Activated CD4-positive, alpha-beta T cell treated with anti-CD3 and anti-CD28 coated beads for 36 hours (primary cell): ENCODE results near the gene MAPK8IP1. TPM values are rescaled to one million over a fixed set of nuclear protein-coding genes. Genes with fewer than 3 reads are reported as not detected.

Experiments used
- ATAC-seq: fragments of 200-7000 bp; cut with Tn5 transposase; one replicate; pipeline ENCODE4 v1.10.0; 2021; ENCODE audit warnings: mild to moderate bottlenecking, moderate library complexity
- CTCF ChIA-PET: fragments of 350-600 bp; sonication (Branson Sonifier 250); formaldehyde crosslinking; loops from one replicate; lab custom pipeline; 2021; ENCODE audit warnings: antibody characterized with exemption; lab: Charles Lee
- POLR2A ChIA-PET: fragments of 350-600 bp; sonication (Branson Sonifier 250); formaldehyde crosslinking; loops from one replicate; lab custom pipeline; 2021; ENCODE audit warnings: antibody characterized with exemption, inconsistent platforms; lab: Charles Lee
- DNase-seq: peaks from one replicate; pipeline ENCODE4 v3.0.0-alpha.2; 2020
- H3K27ac Mint-ChIP-seq: one replicate; pipeline ENCODE4 v1.8.0; 2021; ENCODE audit warnings: mixed read lengths
- H3K27me3 Mint-ChIP-seq: one replicate; pipeline ENCODE4 v1.8.0; 2021; ENCODE audit warnings: mixed read lengths
- H3K36me3 Mint-ChIP-seq: one replicate; pipeline ENCODE4 v1.8.0; 2021; ENCODE audit warnings: low read depth, mixed read lengths
- H3K4me1 Mint-ChIP-seq: one replicate; pipeline ENCODE4 v1.8.0; 2021; ENCODE audit warnings: mixed read lengths
- H3K4me3 Mint-ChIP-seq: one replicate; pipeline ENCODE4 v1.8.0; 2021; ENCODE audit warnings: mild to moderate bottlenecking, moderate library complexity, mixed read lengths
- H3K9me3 Mint-ChIP-seq: one replicate; pipeline ENCODE4 v1.8.0; 2021; ENCODE audit warnings: low read depth, mixed read lengths
- intact Hi-C, 2 experiments: fragments of 100-400 bp; cut with DNase I in 1 of 2; cut with micrococcal nuclease in 1 of 2; formaldehyde crosslinking; loops; one replicate each; pipeline versions ENCODE4 v1.14.2 to v1.15.1; 2022 to 2024; cut with DNase I, micrococcal nuclease
- total RNA-seq, 2 experiments: library from RNA; stranded (reverse); gene quantifications; one replicate each; pipeline ENCODE4 v1.2.3, GENCODE V29; 2021

Gene MAPK8IP1
- total RNA-seq, 2 experiments from 2014 or later, result 0.37 to 0.39 TPM

DNA sequence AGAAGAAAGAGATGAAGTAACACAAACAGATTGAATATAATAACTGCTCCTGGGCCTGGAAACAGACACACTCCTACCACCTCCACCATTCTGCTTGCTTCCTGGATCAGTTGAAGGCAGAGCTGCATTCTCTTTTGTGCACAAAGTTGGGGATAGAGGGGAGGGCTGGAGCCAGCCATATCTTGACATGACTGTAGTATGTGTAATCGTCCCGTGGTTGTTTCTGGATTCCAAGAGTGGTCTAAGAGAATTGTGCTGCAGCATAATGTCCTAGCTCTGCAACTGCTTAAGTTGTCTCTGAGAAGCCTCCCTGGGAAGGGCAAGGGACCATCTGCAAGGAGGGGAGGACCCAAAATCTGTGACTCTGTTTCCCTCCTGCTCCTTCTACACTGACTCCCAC, 35.0 kb upstream of the MAPK8IP1 start:
- ATAC-seq, result no peak
- Mint-ChIP-seq H3K27me3 (no peaks in the 10 kb centered on the region), H3K4me3 (no peak overlapping the region), H3K27ac (no peak overlapping the region), H3K9me3 (no peaks in the 10 kb centered on the region), H3K36me3 (no peaks in the 10 kb centered on the region), H3K4me1 (peaks cover 44% of the 10 kb centered on the region)
- no peak for DNase-seq
- ChIA-PET POLR2A (no interaction called here), CTCF (interaction anchor here (0.9 to 1.0 kb wide), 2 partner anchors 8 to 555 kb away, joined by 3 read pairs; no protein-coding TSS in a partner anchor)
- intact Hi-C loops, result no loop called here

DNA sequence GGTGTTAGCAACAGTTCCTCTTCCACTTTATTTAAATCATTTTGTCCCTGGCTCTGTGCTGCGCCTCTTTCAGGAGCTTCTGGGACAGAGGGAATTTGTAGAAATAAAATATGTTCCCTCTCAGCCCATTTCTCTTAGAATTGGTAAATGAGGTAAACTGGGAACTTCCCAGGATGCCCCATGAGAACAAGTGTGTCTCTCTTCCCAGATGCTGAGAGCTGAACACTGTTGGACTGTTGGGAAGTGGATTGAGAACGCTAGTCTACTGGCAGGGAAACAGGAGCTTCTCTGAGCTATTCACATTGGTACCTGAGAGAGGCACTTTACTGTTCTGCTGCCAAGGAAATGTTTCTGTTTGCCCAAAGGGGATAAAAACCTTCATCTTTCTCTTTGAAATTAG, 34.2 kb upstream of the MAPK8IP1 start:
- POLR2A ChIA-PET, result no interaction called here
- DNase-seq (no peak), ATAC-seq (no peak)
- CTCF ChIA-PET, result interaction anchor here (1.0 kb wide), 1 partner anchor 9 kb away, joined by 3 read pairs; no protein-coding TSS in a partner anchor
- H3K4me3 Mint-ChIP-seq, result no peak overlapping the region
- H3K4me1 Mint-ChIP-seq, result peaks cover 42% of the 10 kb centered on the region
- intact Hi-C loops, result no loop called here
- H3K27me3 Mint-ChIP-seq, result no peaks in the 10 kb centered on the region
- no peaks in the 10 kb centered on the region for H3K36me3 Mint-ChIP-seq
- H3K9me3 Mint-ChIP-seq, result no peaks in the 10 kb centered on the region
- H3K27ac Mint-ChIP-seq, result no peak overlapping the region

DNA sequence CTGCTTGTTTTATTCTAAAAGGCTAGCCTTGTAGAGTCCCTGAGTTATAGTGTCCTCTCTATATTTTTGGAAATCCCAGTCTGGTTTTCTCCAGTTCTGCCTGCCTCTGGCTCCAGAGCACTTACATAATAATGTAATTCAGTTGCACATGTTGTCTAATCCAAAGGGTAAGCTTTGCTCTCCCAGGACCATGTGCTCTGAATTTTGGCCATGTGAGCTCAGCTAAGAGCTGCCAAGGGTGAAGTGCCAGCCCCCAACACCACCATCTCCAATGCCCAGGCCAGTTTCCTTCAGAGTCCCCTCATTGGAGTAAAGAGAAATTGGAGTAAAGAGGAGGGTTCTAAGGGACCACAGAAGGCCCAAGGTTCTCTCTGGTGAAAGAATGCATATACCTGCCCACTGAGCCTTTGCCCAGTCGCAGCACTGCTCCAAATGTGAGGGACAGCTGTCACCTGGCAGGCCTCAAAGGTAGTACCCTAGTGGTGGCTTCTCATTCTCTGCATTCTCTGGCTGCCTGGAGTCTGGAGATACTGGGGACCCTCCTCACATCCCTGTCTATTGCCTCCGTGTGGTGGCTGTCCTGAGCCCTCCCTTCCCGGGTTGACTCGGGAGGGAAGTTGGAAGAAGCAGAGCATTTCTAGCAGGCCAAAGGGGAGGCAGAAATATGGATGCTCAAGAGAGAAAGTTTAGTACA, 33.3 kb upstream of the MAPK8IP1 start:
- intact Hi-C loops, result no loop called here
- no peak overlapping the region for H3K27ac Mint-ChIP-seq

DNA sequence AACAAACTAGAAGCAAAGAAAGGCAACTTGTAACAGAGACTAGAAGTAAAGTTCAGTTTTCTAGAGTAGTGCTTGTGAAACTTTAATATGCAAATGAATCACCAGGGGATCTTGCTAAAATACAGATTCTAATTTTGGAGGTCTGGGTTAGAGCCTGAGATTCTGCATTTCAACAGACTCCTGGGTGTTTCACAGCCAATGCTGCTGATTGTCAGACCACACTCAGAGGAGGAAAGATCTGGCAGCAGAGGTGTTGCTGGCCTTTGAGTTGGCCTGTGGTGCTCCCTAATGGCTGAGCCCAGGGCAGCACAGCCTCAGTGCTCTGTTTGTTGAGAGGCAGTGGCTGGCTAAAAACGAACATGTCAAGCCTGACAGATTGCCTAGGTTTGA, 32.7 kb upstream of the MAPK8IP1 start:
- intact Hi-C loops, result no loop called here
- no peak overlapping the region for H3K4me3 Mint-ChIP-seq
- no peaks in the 10 kb centered on the region for H3K9me3 Mint-ChIP-seq
- ChIA-PET CTCF (no interaction called here), POLR2A (no interaction called here)
- peaks cover 35% of the 10 kb centered on the region for H3K4me1 Mint-ChIP-seq
- no peak for ATAC-seq
- no peak for DNase-seq
- no peak overlapping the region for H3K27ac Mint-ChIP-seq
- H3K27me3 Mint-ChIP-seq, result no peaks in the 10 kb centered on the region
- H3K36me3 Mint-ChIP-seq, result peaks cover 2% of the 10 kb centered on the region

More for the DNA sequence above, 33.3 kb upstream of the MAPK8IP1 start:
- Mint-ChIP-seq H3K36me3 (peaks cover 2% of the 10 kb centered on the region), H3K4me3 (no peak overlapping the region), H3K4me1 (peaks cover 35% of the 10 kb centered on the region), H3K9me3 (no peaks in the 10 kb centered on the region), H3K27me3 (no peaks in the 10 kb centered on the region)
- POLR2A ChIA-PET, result no interaction called here
- DNase-seq, result no peak
- CTCF ChIA-PET, result no interaction called here
- no peak for ATAC-seq

DNA sequence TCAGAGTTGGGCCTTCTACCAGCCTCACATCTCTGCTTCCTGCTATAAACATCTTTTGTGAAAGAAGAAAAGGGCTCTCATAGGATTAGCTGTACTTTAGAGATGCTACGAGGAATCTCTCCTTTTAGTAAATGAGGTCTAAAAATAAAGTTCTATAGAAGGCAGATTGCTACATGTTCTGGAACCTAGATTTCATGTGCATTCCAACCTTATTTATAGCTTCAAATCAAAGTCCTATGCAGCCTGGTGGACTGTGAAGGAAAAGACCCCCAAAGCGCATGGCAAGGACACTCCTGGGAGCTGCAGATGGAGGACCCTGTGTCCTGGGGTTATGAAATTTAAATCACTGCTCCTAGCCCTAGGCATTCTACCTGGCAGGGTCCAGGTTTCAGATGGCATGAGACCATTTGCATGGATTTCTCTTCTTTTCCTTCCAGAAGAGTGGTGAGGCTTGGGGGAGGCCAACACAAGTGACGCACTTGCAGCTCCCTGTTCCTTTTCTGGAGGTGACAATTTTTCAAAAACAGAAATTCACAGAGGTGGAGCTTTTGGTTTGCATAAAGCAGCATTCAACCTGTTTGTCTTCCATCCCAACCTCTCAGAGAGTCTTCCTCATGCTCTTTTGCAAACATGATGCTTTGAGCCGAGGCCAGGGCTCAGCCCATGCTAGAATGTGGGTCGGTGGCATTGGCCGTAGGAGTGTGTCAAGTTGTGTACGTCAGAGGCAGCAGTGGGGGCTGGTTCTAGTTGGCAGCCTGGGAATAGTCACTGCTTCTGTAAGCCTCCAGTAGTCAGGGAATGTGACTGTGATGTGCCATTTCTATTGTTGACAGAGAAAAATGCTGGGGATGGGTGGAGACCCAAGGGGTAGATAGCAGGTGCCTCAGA, 31.9 kb upstream of the MAPK8IP1 start:
- no peak for ATAC-seq
- H3K27me3 Mint-ChIP-seq, result no peaks in the 10 kb centered on the region
- intact Hi-C loops, result no loop called here
- CTCF ChIA-PET, result interaction anchor here (0.6 kb wide), 1 partner anchor 115 kb away, joined by 3 read pairs; no protein-coding TSS in a partner anchor
- no peak overlapping the region for H3K27ac Mint-ChIP-seq
- POLR2A ChIA-PET, result no interaction called here
- no peak overlapping the region for H3K4me3 Mint-ChIP-seq
- H3K36me3 Mint-ChIP-seq, result peaks cover 2% of the 10 kb centered on the region
- no peaks in the 10 kb centered on the region for H3K9me3 Mint-ChIP-seq
- DNase-seq, result no peak
- peaks cover 30% of the 10 kb centered on the region for H3K4me1 Mint-ChIP-seq

DNA sequence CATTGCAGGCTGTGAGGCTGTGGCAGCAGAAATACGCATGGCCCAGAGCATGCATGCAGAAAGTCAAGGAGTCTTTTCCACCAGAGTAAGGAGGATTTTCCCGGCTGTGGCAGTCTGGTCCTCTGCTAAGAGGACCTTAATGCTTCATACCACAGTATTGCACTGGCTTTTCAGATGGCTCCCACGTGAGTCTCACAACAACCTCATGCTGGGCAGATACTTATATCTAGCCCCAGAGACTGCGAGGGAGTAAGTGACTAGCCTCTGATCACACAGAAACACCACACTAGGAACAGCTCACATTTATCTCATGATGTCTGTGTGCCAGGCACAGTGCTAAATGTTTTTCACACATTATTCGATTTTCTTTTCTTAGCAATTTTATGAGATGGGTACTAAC, 30.1 kb upstream of the MAPK8IP1 start:
- Mint-ChIP-seq H3K4me3 (no peak overlapping the region), H3K27ac (no peak overlapping the region), H3K4me1 (peaks cover 16% of the 10 kb centered on the region), H3K27me3 (no peaks in the 10 kb centered on the region), H3K9me3 (no peaks in the 10 kb centered on the region), H3K36me3 (peaks cover 4% of the 10 kb centered on the region)
- intact Hi-C loops, result no loop called here
- DNase-seq (no peak), ATAC-seq (no peak)
- CTCF ChIA-PET, result interaction anchor here (0.7 to 1.1 kb wide), 4 partner anchors 13 to 75 kb away, joined by 3 to 5 read pairs (median 3); no protein-coding TSS in a partner anchor
- POLR2A ChIA-PET, result no interaction called here

DNA sequence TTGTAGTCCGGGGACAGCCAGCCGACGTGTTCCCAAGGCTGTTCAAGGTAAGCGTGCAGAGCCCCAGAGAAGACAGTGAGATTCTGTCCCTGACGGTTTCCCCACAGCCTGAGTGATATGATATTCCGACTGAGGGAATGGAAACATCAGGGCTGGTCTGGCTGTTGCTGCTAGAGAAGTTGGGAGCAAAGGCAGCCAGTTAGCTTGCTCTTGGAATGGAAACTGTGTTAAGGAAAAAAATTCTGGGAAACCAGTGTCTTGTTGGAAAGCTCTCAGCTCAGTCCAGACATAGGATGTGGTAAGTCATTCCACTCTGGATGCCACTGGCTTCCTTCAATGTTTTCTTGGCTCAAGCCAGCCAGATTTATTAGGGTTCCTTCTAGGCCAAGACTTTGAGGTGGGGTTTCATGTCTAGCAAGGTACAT, 29.4 kb upstream of the MAPK8IP1 start:
- CTCF ChIA-PET, result interaction anchor here (1.0 to 2.2 kb wide), 2 partner anchors 74 to 84 kb away, joined by 3 to 6 read pairs; no protein-coding TSS in a partner anchor
- Mint-ChIP-seq H3K4me3 (no peak overlapping the region), H3K9me3 (no peaks in the 10 kb centered on the region), H3K27me3 (no peaks in the 10 kb centered on the region), H3K4me1 (peaks cover 10% of the 10 kb centered on the region), H3K27ac (no peak overlapping the region), H3K36me3 (peaks cover 6% of the 10 kb centered on the region)
- ATAC-seq, result no peak
- POLR2A ChIA-PET, result no interaction called here
- intact Hi-C loops, result no loop called here
- DNase-seq, result no peak

DNA sequence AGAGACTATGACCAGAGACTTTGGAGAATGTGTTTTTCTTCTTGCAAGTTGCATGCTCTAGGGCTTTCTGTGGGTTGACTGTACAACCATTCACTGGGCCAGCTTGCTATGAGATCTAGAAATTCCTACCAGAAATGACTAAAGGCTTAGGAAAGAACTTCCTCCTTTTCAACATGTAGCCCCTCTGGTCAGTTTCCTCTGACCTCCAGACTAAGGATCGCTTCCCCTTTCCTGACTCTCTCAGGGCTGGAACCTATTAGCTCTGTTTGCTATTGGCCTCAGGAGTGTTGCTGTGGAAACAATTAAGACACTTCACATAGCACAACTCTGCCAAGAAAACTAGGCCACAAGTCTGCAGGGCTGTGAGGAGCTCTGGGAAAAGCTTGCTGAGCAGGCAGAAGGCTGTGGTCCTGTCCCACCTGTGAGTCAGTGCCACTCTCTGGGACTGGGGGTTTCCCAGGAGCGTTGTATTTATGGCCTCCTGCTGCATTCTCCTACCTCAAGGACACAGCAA, 27.4 kb upstream of the MAPK8IP1 start:
- CTCF ChIA-PET, result interaction anchor here (1.3 to 2.2 kb wide), 2 partner anchors 11 to 86 kb away, joined by 3 to 6 read pairs; partner anchors contain the start of gene CRY2

DNA sequence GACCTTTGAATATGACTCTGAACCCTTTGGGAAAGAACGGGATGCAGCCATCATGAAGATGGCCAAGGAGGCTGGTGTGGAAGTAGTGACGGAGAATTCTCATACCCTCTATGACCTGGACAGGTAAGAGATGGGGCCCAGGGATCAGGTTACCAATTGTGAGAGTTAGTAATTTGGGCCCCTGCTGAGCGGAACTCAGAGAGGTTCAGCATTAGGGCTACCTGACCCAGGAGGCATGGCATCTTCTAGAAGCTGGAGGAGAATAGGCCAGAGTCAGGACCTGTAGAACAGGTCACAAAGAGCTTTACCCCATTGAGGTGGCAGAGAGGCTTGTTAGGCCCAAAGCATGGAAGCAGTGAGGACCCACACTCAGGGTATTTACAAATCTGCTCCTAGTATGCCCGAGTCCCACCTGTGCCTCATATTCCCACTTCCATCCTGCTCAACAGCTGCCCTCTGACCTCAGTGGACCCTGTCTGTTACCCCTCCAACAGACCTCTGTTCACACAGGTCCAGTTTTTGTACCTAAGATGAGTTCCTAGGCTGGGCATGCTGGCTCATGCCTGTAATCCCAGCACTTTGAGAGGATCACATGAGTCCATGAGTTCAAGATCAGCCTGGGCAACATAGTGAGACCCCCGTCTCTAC, 26.6 kb upstream of the MAPK8IP1 start:
- ChIA-PET POLR2A (no interaction called here), CTCF (interaction anchor here (0.6 to 1.3 kb wide), 2 partner anchors 12 to 73 kb away, joined by 3 read pairs; partner anchors contain the start of gene CRY2)
- Mint-ChIP-seq H3K4me3 (no peak overlapping the region), H3K36me3 (peaks cover 19% of the 10 kb centered on the region), H3K9me3 (no peaks in the 10 kb centered on the region), H3K27me3 (no peaks in the 10 kb centered on the region), H3K27ac (no peak overlapping the region), H3K4me1 (no peaks in the 10 kb centered on the region)
- no peak for DNase-seq
- ATAC-seq, result no peak
- intact Hi-C loops, result no loop called here

More for the DNA sequence above, 27.4 kb upstream of the MAPK8IP1 start:
- POLR2A ChIA-PET, result interaction anchor here (0.7 kb wide), 1 partner anchor 11 kb away, joined by 5 read pairs; no protein-coding TSS in a partner anchor
- Mint-ChIP-seq H3K27ac (no peak overlapping the region), H3K4me3 (no peak overlapping the region), H3K9me3 (no peaks in the 10 kb centered on the region), H3K27me3 (no peaks in the 10 kb centered on the region), H3K4me1 (no peaks in the 10 kb centered on the region), H3K36me3 (peaks cover 16% of the 10 kb centered on the region)
- intact Hi-C loops, result no loop called here
- ATAC-seq, result no peak
- DNase-seq, result no peak

DNA sequence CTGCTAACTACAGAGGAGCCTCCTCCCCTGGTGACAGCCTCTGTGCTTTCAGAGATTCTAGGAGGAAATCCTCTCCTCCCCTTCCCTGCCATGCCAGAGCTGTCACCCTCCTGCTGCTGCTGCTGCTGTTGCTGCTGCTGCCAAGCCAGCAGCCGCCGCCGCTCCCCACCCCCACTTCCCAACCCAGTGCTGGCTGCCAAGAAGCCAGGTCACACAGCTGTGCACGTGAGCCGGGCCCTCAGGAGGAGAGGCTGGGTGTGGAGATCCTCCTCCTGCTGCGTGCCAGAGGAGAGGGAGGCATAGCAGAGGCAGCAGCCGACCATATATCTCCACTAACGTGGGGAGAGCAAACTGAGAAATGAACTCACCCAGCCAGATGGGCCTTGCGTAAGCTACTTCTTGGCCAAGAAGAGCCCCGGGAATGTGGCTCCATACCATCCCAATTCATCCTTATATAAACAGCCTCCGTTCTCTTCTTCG, 25.8 kb upstream of the MAPK8IP1 start:
- intact Hi-C loops, result no loop called here
- no peak overlapping the region for H3K4me3 Mint-ChIP-seq
- no peaks in the 10 kb centered on the region for H3K9me3 Mint-ChIP-seq
- no peak for DNase-seq
- ChIA-PET POLR2A (no interaction called here), CTCF (interaction anchor here (1.1 kb wide), 1 partner anchor 13 kb away, joined by 4 read pairs; no protein-coding TSS in a partner anchor)
- no peak for ATAC-seq
- H3K4me1 Mint-ChIP-seq, result no peaks in the 10 kb centered on the region
- H3K27ac Mint-ChIP-seq, result no peak overlapping the region
- no peaks in the 10 kb centered on the region for H3K27me3 Mint-ChIP-seq
- H3K36me3 Mint-ChIP-seq, result peaks cover 19% of the 10 kb centered on the region
